GM19455 (cell line): ENCODE measurements around the gene CST6.
A peak's percentile ranks its signal among the peaks of the same experiment; 100 is the strongest.

Experiments
- ATAC-seq: cut with Tn5 transposase; IDR thresholded peaks from one replicate; pipeline ENCODE4 v1.9.1; 2021; ENCODE audit not compliant: unreplicated experiment

The CST6 gene

DNA sequence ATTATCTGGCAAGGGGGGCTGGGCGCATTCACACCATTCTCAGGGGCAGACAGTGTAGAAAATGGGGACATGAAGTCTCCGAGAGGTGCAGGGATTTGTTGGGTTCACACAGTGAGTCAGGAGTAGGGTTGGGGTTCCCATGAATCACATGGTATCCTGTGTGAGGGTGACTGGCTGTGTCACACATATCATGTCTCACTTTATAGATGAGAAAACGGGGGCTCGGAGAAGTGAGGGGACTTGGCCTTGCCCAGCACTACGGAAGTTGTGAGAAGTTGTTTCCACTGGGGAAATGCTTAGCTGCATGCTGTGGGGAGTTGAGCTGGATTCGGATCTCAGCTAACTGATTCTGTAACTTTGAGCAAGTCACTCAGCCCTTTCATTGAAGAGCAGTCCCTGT, 32.9 kb downstream of the CST6 start:
- ATAC-seq, result no peak

DNA sequence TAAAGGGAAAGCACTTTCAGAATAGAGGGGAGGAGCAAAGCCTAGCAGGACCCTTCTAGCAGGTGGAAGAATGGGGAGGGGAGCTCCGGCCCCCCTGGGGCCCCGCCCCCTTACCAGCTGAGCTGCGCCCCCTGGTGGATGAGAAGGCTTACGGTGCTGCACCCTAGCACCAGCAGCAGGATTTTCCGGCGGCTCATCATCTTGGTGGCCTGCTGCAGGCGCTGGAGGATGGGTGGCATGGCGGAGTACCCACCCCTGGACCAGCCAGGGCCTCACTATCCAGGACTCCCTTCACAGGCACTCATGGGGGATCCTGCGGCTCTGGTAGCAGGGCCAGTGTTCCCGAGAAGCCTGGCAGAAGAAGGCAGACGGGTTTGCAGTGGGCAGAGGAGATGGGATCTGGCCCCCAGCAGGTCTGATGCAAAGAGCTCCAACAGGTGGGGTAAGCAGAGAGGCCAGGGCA, 33.4 kb downstream of the CST6 start:
- ATAC-seq, result no peak

DNA sequence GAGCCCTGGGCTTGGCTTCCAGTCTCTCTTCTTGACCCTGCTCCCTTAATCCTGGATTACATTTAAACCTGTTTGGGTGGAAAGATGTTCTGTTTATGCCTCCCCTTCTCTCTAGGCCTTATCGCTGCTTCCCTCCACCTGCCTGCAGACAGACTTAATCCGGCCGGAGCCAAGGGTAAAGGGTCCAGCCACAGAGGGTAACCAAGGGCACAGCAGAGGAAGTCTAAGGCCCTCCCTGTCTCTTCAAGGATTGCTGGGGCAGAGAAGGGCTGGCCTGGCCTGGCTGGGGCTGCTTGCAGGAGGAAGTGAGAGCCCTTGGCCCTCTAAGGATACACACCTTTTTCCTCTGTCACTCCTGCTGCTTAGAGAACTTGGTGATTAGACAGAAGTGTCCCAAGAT, 35.1 kb downstream of the CST6 start:
- ATAC-seq, result no peak

DNA sequence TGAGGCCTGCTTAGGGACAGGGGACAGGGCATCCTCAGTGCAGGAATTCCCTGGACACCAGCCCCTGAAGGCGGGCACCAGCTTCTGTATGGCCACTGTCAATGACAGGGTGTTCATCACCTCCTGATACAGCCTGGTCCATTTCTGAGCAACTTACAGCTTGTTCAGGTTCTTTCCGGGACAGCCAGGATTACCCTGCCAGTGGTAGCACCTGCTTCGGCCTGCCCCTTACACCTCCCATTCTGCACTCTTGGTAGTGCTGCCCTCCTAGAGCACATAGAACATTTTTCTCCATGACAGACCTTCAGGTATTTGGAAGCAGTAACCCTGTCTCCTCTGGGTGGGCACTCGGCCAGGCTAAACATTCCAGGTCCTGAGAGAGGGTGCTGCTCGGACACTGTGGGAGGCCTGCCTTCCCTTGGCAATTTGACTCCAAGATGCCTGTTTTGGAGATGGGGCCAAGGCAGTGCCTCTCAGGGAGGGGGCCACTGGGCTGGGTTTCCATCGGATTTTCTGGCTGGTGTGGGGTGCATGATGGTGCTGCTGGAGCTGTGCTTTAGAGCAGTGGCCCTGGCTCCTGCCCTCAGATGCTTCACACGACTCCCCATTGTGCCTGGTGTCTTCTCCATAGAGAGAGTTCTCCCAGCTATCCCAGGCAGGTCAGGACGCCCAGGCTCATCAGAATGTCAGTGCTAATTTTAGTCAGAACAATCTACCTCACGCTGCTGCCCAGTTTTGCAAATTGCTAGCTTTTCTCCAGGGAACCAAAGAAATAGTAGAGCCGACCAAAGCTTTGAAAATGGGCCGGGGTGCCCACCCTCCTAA, 35.9 kb downstream of the CST6 start:
- ATAC-seq, result no peak

DNA sequence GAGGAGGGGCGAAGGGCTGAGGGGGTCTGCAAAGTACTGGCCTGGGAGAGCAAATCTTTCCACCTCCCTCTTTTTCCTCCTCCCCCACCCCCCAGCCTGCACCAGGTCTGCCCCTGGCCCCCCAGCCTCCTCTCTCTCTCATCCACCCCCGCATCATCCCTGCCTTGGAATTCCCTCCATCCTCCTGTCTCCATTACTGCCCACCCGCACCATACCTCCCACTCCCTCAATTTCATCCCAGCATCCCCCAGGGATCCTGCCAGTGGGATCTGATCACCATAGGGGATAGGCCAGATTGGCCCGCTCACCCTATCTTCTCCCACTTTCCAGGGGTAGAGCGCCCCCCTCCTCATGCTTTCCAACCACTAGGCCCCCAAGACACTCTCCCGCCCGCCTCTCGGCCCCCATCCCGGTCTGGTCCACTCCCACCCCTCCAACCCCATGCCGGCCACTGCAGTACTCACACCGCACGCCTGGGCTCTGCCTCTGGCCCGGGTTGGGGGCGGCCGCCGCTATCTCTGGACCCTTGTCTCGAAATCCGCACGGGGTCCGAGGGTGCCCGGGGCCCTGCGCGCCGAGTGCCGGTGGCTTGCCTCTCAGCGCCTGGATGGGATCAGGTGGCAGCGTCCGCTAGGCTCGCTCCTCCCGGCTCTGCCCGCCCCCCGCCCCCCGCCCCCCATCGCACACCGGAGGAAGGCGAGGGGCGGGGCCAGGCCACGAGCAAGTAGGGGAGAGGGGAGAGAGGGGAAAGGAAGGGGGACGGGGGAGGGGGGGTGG, 36.9 kb downstream of the CST6 start, which contains the start of gene GAL3ST3:
TSS of gene GAL3ST3 (minus strand) at position 615 of the 777 bp plus-strand sequence. CDS start 3,746 bp downstream, outside the sequence.
- no peak for ATAC-seq

DNA sequence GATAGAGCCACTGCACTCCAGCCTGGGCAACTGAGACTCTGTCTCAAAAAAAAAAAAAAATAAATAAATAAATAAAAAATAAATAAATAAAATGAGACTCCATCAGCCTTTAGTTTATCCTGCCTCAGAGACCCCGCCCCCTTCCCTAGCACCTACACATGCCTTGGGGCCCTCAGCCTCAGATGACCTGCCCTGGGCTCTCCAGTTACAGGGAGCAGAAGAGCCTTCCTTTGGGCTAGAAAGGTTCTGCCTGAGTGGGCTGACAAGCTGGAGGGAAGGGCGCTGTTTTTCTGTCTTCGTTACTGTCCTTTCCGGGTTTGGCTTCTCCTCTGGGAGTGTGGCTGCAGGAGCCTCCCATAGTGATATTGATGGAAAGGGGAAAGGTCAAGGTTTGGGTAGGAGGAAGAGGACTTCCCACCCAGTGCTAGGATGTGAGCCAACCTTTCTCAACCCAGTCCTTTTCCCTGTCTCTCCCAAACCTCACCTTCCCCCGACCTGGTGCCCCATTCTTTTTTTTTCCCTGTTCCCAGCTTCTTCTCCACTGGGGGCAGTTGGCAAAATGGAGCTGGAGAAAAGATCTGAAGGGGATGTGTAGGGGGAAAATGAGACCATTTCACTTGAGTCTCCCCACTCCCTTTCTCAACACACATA, 38.9 kb downstream of the CST6 start:
- ATAC-seq, result no peak

DNA sequence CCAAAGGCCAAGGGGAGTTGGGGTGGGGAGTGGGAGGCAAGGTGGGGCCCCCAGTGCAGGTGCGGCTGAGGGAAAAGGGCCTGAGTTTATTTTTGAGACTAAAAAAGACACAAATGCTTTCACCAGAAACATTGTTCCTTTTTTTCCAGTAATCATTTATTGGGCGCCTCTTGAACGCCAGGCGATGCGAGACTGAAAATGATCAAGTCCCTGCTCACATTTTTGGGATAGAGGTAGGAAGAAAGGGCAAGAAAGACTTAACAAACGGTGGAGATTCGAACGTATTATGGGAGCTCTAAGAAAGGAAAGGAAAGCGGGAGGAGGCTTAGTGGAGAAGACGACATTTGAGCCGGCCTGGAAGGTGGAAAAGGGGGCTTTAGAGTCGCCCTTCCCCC, 39.6 kb downstream of the CST6 start:
- no peak for ATAC-seq

DNA sequence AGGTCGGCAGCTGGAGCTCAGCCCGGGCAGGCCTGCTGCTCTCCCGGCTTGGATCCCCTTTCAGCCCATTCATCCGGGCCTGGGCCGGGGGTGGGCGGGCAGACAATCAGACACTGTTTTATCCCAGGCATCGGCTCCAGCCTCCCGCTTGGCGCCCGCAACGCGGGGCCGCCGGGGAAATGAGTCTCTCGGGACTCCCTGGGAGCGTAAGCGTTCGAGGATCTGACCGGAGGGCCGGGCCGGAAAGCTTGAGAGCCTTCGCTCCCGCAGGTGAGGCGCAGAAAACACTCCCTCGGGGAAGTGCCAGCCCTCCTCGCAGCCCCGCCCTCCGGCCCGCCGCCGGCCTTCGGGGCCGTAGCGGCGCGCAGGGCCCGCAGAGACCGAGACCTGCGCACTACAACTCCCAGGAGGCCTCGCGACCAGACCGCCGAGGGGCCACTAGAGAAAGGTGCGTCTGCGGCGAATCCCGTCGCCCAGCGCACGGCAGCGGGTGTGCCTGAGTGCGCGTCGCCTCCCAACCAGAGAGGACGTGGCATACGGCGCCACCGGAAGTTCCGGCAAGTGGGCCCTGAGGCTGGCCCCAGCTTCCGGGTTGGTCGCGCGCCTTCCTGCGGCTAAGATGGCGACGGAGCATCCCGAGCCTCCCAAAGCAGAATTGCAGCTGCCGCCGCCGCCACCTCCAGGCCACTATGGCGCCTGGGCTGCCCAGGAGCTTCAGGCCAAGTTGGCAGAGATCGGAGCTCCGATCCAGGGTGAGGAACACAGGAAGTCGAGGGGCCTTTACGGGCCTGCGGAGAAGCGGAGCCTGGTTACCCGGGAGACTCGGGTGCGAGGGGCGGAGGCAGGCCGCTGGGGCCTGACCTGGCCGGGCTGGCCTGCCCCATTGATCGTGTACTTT, 40.2 kb downstream of the CST6 start, which contains the start of gene SF3B2:
TSS of gene SF3B2 (plus strand) at position 599 of the 898 bp plus-strand sequence. CDS start at position 620, 21 bp downstream.
- ATAC-seq, result peak; percentile 94

DNA sequence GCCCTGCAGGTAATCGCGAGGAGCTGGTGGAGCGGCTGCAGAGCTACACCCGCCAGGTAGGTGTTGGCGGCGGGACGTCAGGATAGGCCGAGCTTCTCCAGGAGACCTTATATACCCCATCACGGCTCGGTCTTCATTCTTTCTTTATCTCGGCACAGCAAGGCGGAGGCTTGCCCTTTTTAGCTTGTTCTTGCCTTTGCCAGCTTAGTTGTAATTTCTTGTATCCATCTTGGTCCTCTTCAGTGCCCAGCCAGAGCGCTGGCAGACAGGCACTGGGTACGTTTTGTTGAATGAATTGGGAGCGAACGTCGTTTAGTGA, 40.8 kb downstream of the CST6 start:
- no peak for ATAC-seq

DNA sequence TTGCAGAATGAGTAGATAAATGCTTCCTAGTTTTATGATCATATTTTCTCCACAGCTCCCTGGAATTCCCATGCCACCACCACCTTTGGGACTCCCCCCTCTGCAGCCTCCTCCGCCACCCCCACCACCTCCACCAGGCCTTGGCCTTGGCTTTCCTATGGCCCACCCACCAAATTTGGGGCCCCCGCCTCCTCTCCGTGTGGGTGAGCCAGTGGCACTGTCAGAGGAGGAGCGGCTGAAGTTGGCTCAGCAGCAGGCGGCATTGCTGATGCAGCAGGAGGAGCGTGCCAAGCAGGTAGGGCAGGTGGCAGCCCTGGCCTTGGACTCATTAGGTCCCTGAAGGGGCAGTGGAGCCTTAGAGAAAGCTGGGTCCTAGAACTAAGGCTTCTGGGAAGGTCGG, 43.2 kb downstream of the CST6 start:
- ATAC-seq, result no peak

DNA sequence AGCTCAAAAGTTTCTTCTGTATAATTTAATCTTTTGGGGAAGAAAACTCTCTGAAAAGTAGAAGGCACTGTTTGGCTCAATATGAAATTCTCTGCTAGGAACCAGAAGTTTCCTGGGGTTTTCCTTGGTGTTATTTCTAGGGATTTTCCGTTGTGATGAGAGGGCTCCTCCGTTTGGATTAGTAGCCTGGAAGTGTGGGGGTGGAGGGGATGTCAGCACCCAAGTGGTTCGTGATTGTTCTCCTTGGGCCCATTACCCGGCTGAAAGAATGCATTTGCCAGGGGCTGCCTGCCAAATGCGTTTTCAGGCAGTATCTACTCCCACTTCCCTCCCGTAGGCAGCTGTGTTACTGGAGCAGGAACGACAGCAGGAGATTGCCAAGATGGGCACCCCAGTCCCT, 44.7 kb downstream of the CST6 start:
- ATAC-seq, result no peak

DNA sequence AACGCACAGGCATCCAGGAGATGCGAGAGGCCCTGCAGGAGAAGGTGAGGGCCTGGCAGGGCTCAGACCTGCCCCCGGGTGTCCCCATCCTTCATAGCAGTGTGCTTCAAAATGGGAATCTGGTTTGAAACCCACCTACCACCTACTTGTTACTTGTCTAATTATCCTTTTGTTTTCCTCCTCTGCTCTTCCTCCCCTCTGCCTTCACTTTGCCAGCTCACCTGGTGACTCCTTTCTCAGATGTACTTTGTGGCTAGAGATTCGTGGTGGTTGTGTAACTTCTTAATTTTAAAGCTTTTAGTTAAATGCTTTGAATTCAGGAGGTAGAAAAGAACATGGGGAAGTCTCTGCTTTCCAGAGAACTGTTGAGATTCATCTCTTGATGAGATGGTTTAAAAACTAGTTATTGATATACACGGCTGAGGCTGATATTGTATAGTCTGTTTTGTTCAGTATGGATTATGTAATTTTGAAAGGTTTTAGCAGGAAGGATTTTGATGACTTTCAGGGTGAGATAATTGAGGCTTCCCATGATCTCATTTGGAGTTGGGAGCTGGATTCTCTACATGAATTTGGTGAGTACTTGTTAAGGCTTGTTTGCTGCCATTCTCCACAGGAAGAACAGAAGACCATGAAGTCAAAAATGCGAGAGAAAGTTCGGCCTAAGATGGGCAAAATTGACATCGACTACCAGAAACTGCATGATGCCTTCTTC, 48.3 kb downstream of the CST6 start:
- no peak for ATAC-seq

DNA sequence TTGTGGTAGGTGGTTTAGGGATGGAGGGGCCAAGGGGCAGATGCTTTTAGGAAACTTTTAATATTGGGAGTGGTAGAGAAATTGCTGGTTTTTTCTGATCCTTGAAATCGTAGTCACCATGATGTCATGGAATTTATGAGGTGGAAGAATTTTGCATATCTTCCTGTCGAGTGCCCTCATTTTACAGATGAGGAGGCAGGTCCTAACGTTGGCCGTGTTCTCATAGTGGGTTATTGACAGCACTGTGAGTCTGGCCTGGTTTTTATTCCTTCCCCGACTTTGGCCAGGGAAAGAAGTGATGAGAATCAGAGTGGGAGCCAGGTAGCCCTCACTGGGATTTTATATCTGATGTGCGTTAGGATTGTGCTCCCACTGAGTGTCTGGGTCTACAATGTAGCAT, 49.5 kb downstream of the CST6 start:
- ATAC-seq, result no peak

DNA sequence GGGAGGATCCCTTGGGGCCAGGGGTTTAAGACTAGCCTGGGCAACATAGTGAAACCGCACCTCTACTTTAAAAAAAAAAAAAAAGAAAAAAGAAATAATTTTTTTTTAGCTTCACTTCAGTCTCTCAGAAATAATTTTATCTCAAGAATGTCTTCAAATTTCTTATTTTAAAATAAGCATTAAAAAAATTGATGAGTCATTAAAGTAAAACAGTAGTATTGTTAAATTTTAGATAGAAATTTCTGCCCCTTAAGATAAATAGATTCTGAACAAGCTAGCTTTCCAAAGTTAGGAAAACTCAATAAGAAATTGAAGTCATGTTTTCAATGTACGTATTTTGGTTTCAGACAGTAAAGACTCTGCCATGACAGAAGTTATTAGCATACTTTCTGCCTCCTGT, 50.6 kb downstream of the CST6 start:
- no peak for ATAC-seq
